MM.1S (cell line): ENCODE data around the gene DUSP8.

Source experiments
- EZH2 ChIP-seq: fragments of 300-600 bp; sonication (generic); optimal IDR thresholded peaks from 2 replicates; pipeline ENCODE3; 2017; ENCODE audit warnings: low read depth, mild to moderate bottlenecking, antibody characterized with exemption, low read length, mixed read lengths
- EZH2phosphoT487 ChIP-seq: fragments of 300-600 bp; sonication (generic); IDR thresholded peaks from 2 replicates; pipeline ENCODE4 v1.6.1; 2018; ENCODE audit warnings: antibody characterized with exemption, low read length
- TF ChIP-seq, protein P1 (sequence below): fragments of 300-600 bp; sonication (generic); IDR thresholded peaks from 2 replicates; pipeline ENCODE4 v1.5.1; 2016; ENCODE audit warnings: antibody characterized with exemption, low read length, mixed read lengths

- TF ChIP-seq, protein P1, sequence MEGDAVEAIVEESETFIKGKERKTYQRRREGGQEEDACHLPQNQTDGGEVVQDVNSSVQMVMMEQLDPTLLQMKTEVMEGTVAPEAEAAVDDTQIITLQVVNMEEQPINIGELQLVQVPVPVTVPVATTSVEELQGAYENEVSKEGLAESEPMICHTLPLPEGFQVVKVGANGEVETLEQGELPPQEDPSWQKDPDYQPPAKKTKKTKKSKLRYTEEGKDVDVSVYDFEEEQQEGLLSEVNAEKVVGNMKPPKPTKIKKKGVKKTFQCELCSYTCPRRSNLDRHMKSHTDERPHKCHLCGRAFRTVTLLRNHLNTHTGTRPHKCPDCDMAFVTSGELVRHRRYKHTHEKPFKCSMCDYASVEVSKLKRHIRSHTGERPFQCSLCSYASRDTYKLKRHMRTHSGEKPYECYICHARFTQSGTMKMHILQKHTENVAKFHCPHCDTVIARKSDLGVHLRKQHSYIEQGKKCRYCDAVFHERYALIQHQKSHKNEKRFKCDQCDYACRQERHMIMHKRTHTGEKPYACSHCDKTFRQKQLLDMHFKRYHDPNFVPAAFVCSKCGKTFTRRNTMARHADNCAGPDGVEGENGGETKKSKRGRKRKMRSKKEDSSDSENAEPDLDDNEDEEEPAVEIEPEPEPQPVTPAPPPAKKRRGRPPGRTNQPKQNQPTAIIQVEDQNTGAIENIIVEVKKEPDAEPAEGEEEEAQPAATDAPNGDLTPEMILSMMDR: no peak
- TF ChIP-seq EZH2 (no peak), EZH2phosphoT487 (no peak)
Measured at GRCh38 chr11:1548221-1549070, 23.6 kb downstream of the DUSP8 start.
